Measurements from ENCODE around the gene FAM120B. TPM values are rescaled to one million over a fixed set of nuclear protein-coding genes. Genes with fewer than 3 reads are reported as not detected.
"Not testable (repeated sequence)": the region's sequence is repeated elsewhere in the genome, so short reads cannot be mapped to it uniquely, and the experiment has no call there.

FAM120B gene
- total RNA-seq, 2 donors from 2014 or later: 25.1 to 28.1 TPM

- DNase-seq (no peak), ATAC-seq (no peak)
- Mint-ChIP-seq H3K27me3 (no peaks in the 10 kb centered on the region), H3K4me3 (no peak overlapping the region), H3K4me1 (no peaks in the 10 kb centered on the region), H3K27ac (no peak overlapping the region), H3K36me3 (ENCODE audit: low read depth) (peaks cover 6% of the 10 kb centered on the region)
- peaks cover 6% of the 10 kb centered on the region for H3K9me3 ChIP-seq (ENCODE audit: control insufficient read depth, low read length, poor library complexity, severe bottlenecking)
These were observed 100.6 kb downstream of the FAM120B start for GRCh38 chr6:170407200-170407599.

GRCh38 chr6:170407932-170408331 lies 101.4 kb downstream of the FAM120B start:
- no peak overlapping the region for H3K27ac Mint-ChIP-seq
- ATAC-seq: no peak
- no peaks in the 10 kb centered on the region for H3K27me3 Mint-ChIP-seq

GRCh38 chr6:170409746-170410145 lies 103.2 kb downstream of the FAM120B start:
- H3K4me3 Mint-ChIP-seq; H3K9me3 ChIP-seq (ENCODE audit: control insufficient read depth, low read length, poor library complexity, severe bottlenecking); H3K27ac Mint-ChIP-seq; DNase-seq; H3K36me3 Mint-ChIP-seq (ENCODE audit: low read depth); ATAC-seq; H3K27me3 Mint-ChIP-seq; H3K4me1 Mint-ChIP-seq: not testable (repeated sequence)

More at GRCh38 chr6:170407932-170408331, 101.4 kb downstream of the FAM120B start:
- peaks cover 6% of the 10 kb centered on the region for H3K9me3 ChIP-seq (ENCODE audit: control insufficient read depth, low read length, poor library complexity, severe bottlenecking)
- H3K4me3 Mint-ChIP-seq: no peak overlapping the region
- peaks cover 4% of the 10 kb centered on the region for H3K36me3 Mint-ChIP-seq (ENCODE audit: low read depth)
- H3K4me1 Mint-ChIP-seq: no peaks in the 10 kb centered on the region
- DNase-seq: no peak

- no peak for DNase-seq
- Mint-ChIP-seq H3K27me3 (no peaks in the 10 kb centered on the region), H3K4me1 (no peaks in the 10 kb centered on the region), H3K27ac (no peak overlapping the region), H3K36me3 (ENCODE audit: low read depth) (peaks cover 2% of the 10 kb centered on the region), H3K4me3 (no peak overlapping the region)
- no peak for ATAC-seq
- H3K9me3 ChIP-seq (ENCODE audit: control insufficient read depth, low read length, poor library complexity, severe bottlenecking): peaks cover 6% of the 10 kb centered on the region
These were observed 103.7 kb downstream of the FAM120B start for GRCh38 chr6:170410241-170410640.

GRCh38 chr6:170415318-170415717 lies 108.8 kb downstream of the FAM120B start:
- Mint-ChIP-seq H3K27ac (no peak overlapping the region), H3K36me3 (ENCODE audit: low read depth) (no peaks in the 10 kb centered on the region), H3K27me3 (peaks cover 15% of the 10 kb centered on the region), H3K4me1 (no peaks in the 10 kb centered on the region), H3K4me3 (no peak overlapping the region)
- H3K9me3 ChIP-seq (ENCODE audit: control insufficient read depth, low read length, poor library complexity, severe bottlenecking): peaks cover 6% of the 10 kb centered on the region
- no peak for ATAC-seq
- DNase-seq: no peak

GRCh38 chr6:170416303-170416702 lies 109.7 kb downstream of the FAM120B start:
- Mint-ChIP-seq H3K4me1 (no peaks in the 10 kb centered on the region), H3K4me3 (no peak overlapping the region), H3K27me3 (peaks cover 15% of the 10 kb centered on the region), H3K27ac (no peak overlapping the region), H3K36me3 (ENCODE audit: low read depth) (no peaks in the 10 kb centered on the region)
- DNase-seq (no peak), ATAC-seq (no peak)
- peaks cover 3% of the 10 kb centered on the region for H3K9me3 ChIP-seq (ENCODE audit: control insufficient read depth, low read length, poor library complexity, severe bottlenecking)

- no peak overlapping the region for H3K27ac Mint-ChIP-seq
- H3K27me3 Mint-ChIP-seq: peaks cover 15% of the 10 kb centered on the region
- DNase-seq (no peak), ATAC-seq (no peak)
- no peaks in the 10 kb centered on the region for H3K9me3 ChIP-seq (ENCODE audit: control insufficient read depth, low read length, poor library complexity, severe bottlenecking)
- no peaks in the 10 kb centered on the region for H3K36me3 Mint-ChIP-seq (ENCODE audit: low read depth)
- H3K4me3 Mint-ChIP-seq: no peak overlapping the region
- H3K4me1 Mint-ChIP-seq: no peaks in the 10 kb centered on the region
These were observed 110.5 kb downstream of the FAM120B start for GRCh38 chr6:170416959-170417606.

- ATAC-seq (no peak), DNase-seq (no peak)
- Mint-ChIP-seq H3K27me3 (peaks cover 17% of the 10 kb centered on the region), H3K27ac (no peak overlapping the region), H3K4me1 (no peaks in the 10 kb centered on the region), H3K4me3 (no peak overlapping the region), H3K36me3 (ENCODE audit: low read depth) (no peaks in the 10 kb centered on the region)
- no peaks in the 10 kb centered on the region for H3K9me3 ChIP-seq (ENCODE audit: control insufficient read depth, low read length, poor library complexity, severe bottlenecking)
These were observed 111.3 kb downstream of the FAM120B start for GRCh38 chr6:170417881-170418280.

- no peaks in the 10 kb centered on the region for H3K36me3 Mint-ChIP-seq (ENCODE audit: low read depth)
- DNase-seq (no peak), ATAC-seq (no peak)
- no peaks in the 10 kb centered on the region for H3K9me3 ChIP-seq (ENCODE audit: control insufficient read depth, low read length, poor library complexity, severe bottlenecking)
- H3K4me1 Mint-ChIP-seq: no peaks in the 10 kb centered on the region
- H3K4me3 Mint-ChIP-seq: no peak overlapping the region
- peaks cover 29% of the 10 kb centered on the region for H3K27me3 Mint-ChIP-seq
- H3K27ac Mint-ChIP-seq: no peak overlapping the region
These were observed 113.7 kb downstream of the FAM120B start for GRCh38 chr6:170420283-170420682.

GRCh38 chr6:170420791-170421776 lies 114.5 kb downstream of the FAM120B start:
- no peaks in the 10 kb centered on the region for H3K4me1 Mint-ChIP-seq
- H3K27me3 Mint-ChIP-seq: peaks cover 36% of the 10 kb centered on the region
- ATAC-seq: no peak
- DNase-seq: no peak
- no peaks in the 10 kb centered on the region for H3K36me3 Mint-ChIP-seq (ENCODE audit: low read depth)
- H3K27ac Mint-ChIP-seq: no peak overlapping the region
- no peaks in the 10 kb centered on the region for H3K9me3 ChIP-seq (ENCODE audit: control insufficient read depth, low read length, poor library complexity, severe bottlenecking)
- H3K4me3 Mint-ChIP-seq: no peak overlapping the region

GRCh38 chr6:170421921-170422320 lies 115.4 kb downstream of the FAM120B start:
- ATAC-seq (no peak), DNase-seq (no peak)
- peaks cover 39% of the 10 kb centered on the region for H3K27me3 Mint-ChIP-seq
- no peak overlapping the region for H3K27ac Mint-ChIP-seq
- H3K4me3 Mint-ChIP-seq: no peak overlapping the region
- H3K9me3 ChIP-seq (ENCODE audit: control insufficient read depth, low read length, poor library complexity, severe bottlenecking): no peaks in the 10 kb centered on the region
- no peaks in the 10 kb centered on the region for H3K4me1 Mint-ChIP-seq
- peaks cover 2% of the 10 kb centered on the region for H3K36me3 Mint-ChIP-seq (ENCODE audit: low read depth)

- no peaks in the 10 kb centered on the region for H3K9me3 ChIP-seq (ENCODE audit: control insufficient read depth, low read length, poor library complexity, severe bottlenecking)
- Mint-ChIP-seq H3K36me3 (ENCODE audit: low read depth) (peaks cover 2% of the 10 kb centered on the region), H3K4me1 (no peaks in the 10 kb centered on the region), H3K4me3 (no peak overlapping the region), H3K27me3 (peaks cover 50% of the 10 kb centered on the region), H3K27ac (no peak overlapping the region)
- DNase-seq (no peak), ATAC-seq (no peak)
These were observed 116.5 kb downstream of the FAM120B start for GRCh38 chr6:170423030-170423429.

- no peaks in the 10 kb centered on the region for H3K9me3 ChIP-seq (ENCODE audit: control insufficient read depth, low read length, poor library complexity, severe bottlenecking)
- no peak for DNase-seq
- peaks cover 50% of the 10 kb centered on the region for H3K27me3 Mint-ChIP-seq
- H3K4me3 Mint-ChIP-seq: no peak overlapping the region
- H3K36me3 Mint-ChIP-seq (ENCODE audit: low read depth): peaks cover 2% of the 10 kb centered on the region
- no peaks in the 10 kb centered on the region for H3K4me1 Mint-ChIP-seq
- ATAC-seq: no peak
- H3K27ac Mint-ChIP-seq: no peak overlapping the region
These were observed 117.5 kb downstream of the FAM120B start for GRCh38 chr6:170423814-170424603.

All from T-helper 17 cell (primary cell).